HG03521 (cell line): ENCODE results near the gene SF1.
"Not testable (repeated sequence)": the region's sequence is repeated elsewhere in the genome, so short reads cannot be mapped to it uniquely, and the experiment has no call there.

Experiments used
- ATAC-seq: cut with Tn5 transposase; IDR thresholded peaks from one replicate; pipeline ENCODE4 v1.9.1; 2021; ENCODE audit warnings: mild to moderate bottlenecking, moderate library complexity; ENCODE audit not compliant: unreplicated experiment

Gene SF1

GRCh38 chr11:64778473-64779298, at the start of gene SF1:
SF1 (minus strand) TSS chr11:64778542; CDS start chr11:64778392, 150 bp downstream.
- peak; percentile 67 for ATAC-seq

GRCh38 chr11:64827451-64827839, 49.1 kb upstream of the SF1 start:
- no peak for ATAC-seq

GRCh38 chr11:64826578-64827450, 48.5 kb upstream of the SF1 start:
- no peak for ATAC-seq

GRCh38 chr11:64826062-64826461, 47.7 kb upstream of the SF1 start:
- ATAC-seq: no peak

GRCh38 chr11:64823568-64824119, 45.3 kb upstream of the SF1 start:
- no peak for ATAC-seq

- no peak for ATAC-seq
These were observed 39.1 kb upstream of the SF1 start for GRCh38 chr11:64817476-64817875.

GRCh38 chr11:64815433-64815832, 37.1 kb upstream of the SF1 start:
- not testable (repeated sequence) for ATAC-seq

- ATAC-seq: no peak
These were observed 36.4 kb upstream of the SF1 start for GRCh38 chr11:64814712-64815187.

- no peak for ATAC-seq
These were observed 35.5 kb upstream of the SF1 start for GRCh38 chr11:64813826-64814225.

GRCh38 chr11:64810891-64811272, 32.5 kb upstream of the SF1 start:
- ATAC-seq: no peak

GRCh38 chr11:64810271-64810890, 32.0 kb upstream of the SF1 start, which contains the start of gene MEN1:
MEN1 (minus strand) TSS chr11:64810551; CDS start chr11:64810109, 442 bp downstream.
- ATAC-seq: peak; percentile 64

- ATAC-seq: no peak
These were observed 31.5 kb upstream of the SF1 start for GRCh38 chr11:64809781-64810241.

GRCh38 chr11:64805481-64805880, 27.1 kb upstream of the SF1 start:
- ATAC-seq: no peak

- no peak for ATAC-seq
These were observed 26.2 kb upstream of the SF1 start for GRCh38 chr11:64804346-64805210.

GRCh38 chr11:64803846-64804345, 25.6 kb upstream of the SF1 start:
- no peak for ATAC-seq

GRCh38 chr11:64803158-64803845, 25.0 kb upstream of the SF1 start, which contains the start of gene MAP4K2:
MAP4K2 (minus strand) TSS chr11:64803214; CDS start chr11:64803149, 65 bp downstream.
- ATAC-seq: peak; percentile 73

GRCh38 chr11:64802370-64803157, 24.2 kb upstream of the SF1 start:
- ATAC-seq: peak; percentile 25
